Activated CD8-positive, alpha-beta memory T cell treated with anti-CD3 and anti-CD28 coated beads for 24 hours (primary cell): ENCODE measurements around the gene LRRC3.

Source experiments
- DNase-seq: peaks from one replicate; pipeline ENCODE4 v3.0.0-alpha.2; 2020

Gene LRRC3

DNA sequence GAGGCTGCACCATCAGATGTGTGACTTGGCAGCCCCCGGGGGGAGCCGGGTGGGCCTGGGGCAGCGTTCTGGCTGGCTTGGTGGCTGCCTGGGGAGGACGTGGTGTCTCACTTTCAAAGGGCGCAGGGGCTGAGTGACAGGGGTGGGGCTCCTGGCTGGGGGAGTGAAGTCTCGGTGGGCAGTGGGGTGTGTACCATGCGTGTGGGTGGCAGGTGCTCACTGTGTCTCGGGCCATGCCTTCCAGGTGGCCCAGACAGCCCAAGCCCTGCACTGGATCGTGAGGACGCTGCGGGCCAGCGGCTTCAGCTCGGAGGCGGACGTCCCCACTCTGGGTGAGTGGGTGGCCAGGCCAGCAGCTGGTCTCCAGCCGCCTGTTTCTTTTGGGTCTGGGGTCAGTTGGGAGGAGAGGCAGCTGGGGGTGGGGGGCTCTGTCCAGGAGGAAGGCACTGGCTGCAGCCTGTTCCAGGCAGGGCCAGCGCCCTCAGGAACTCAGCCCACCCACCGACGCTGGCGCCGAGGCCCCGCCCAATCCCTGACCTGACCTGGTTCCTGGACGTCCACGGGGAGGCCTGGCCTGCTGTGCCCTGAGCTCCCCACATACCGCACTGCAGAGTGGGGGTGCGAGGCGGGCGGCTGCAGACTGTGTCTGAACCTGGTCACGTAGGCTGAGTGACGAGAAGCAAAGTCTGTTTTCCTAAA, 30.6 kb upstream of the LRRC3 start:
- no peak for DNase-seq

DNA sequence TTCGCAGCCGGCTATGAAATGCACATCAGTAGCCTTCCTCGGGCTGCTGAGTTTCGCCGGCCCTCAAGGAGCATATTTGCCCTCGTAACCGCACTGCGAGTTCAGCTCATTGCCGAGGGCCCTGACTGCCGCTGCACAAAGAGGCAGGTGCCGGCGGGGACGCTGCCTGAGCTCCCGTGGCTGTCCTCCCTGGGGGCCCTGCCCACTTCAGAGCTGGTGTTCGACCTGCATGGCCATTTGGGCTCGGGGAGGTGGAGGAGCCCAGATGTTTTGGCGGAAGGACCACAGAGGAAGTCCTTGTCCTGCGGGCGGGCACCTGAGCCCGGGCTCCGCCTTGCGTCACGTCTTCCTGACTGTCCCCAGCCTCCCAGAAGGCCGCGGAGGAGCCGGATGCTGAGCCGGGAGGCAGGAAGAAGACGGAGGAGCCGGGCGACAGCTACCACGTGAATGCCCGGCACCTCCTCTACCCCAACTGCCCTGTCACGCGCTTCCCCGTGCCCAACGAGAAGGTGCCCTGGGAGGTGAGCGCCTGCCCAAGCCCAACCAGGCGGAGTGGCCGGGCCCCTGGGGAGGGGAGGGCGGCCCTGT, 29.9 kb upstream of the LRRC3 start:
- no peak for DNase-seq

DNA sequence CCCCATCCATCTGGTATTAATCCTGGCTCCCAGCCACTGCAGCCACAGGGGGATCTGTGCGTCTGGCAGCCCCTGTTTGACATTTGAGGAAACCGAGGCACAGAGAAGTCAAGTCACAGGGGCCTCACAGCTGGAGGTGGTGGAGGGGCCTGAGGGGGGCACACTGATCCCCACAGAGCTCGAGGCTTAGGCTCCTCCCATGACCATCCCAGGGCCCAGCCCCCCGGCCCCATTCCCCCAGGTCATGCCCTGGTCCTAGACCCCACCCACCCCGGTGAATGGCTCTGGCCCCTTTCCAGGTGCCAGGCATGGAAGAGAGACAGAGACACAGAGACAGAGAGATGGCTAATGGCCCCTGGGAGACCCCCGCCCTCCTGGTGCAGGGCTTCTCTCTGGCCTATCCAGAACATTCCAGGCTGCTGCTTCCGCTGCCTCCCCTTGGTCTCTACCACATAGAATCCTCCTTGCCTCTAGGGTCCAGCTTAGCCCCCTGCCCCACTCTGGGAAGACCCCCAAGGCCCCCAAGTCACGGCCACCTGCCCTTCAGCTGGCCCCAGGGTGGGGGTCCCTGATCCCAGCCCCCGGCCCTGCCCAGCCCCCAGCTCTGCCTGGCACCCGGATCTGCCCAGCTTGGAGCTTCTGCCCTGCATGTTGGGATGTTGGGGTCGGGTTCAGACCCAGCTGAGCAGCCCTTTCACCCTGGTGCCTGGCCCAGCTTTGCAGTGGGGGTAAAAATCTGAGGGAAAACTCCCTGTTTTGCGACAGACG, 29.2 kb upstream of the LRRC3 start:
- no peak for DNase-seq

DNA sequence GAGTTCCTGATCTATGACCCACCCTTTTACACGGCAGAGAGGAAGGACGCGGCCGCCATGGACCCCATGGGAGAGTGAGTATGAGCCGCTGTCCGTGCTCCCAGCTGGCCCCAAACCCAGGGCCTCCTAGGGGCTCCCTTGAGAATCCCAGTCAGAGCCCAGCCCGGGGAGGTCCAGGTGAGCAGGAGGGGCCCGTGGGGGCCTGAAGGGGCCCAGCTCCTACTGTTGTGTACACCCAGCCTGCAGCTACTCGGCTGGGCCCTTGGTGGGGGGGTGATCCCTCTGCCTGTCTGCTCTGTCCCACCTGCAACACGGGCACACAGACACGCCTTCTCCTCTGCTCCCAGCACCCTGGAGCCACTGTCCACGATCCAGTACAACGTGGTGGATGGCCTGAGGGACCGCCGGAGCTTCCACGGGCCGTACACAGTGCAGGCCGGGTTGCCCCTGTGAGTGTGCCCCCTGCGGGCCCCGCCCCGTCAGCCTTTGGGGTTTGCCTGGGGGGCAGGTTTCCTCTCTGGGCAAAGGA, 28.6 kb upstream of the LRRC3 start:
- no peak for DNase-seq

- no peak for DNase-seq
Measured at GRCh38 chr21:44427241-44428120, 27.8 kb upstream of the LRRC3 start.

- DNase-seq, result peak; percentile 71
Measured at GRCh38 chr21:44428281-44428960, 26.9 kb upstream of the LRRC3 start.

- DNase-seq, result no peak
Measured at GRCh38 chr21:44429894-44430293, 25.4 kb upstream of the LRRC3 start.

DNA sequence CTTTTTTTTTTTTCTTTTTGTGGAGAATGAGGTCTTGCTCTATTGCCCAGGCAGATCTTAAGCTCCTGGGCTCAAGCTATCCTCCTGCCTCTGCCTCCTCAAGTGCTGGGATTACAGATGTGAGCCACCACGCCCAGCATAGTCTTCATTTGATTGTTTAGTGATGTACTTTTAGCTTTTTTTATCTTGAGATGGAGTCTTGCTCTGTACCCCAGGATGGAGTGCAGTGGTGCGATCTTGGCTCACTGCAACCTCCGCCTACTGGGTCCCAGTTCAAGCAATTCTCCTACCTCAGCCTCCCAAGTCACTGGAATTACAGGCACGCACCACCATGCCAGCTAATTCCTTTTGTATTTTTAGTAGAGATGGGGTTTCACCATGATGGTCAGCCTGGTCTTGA, 24.0 kb upstream of the LRRC3 start:
- no peak for DNase-seq

DNA sequence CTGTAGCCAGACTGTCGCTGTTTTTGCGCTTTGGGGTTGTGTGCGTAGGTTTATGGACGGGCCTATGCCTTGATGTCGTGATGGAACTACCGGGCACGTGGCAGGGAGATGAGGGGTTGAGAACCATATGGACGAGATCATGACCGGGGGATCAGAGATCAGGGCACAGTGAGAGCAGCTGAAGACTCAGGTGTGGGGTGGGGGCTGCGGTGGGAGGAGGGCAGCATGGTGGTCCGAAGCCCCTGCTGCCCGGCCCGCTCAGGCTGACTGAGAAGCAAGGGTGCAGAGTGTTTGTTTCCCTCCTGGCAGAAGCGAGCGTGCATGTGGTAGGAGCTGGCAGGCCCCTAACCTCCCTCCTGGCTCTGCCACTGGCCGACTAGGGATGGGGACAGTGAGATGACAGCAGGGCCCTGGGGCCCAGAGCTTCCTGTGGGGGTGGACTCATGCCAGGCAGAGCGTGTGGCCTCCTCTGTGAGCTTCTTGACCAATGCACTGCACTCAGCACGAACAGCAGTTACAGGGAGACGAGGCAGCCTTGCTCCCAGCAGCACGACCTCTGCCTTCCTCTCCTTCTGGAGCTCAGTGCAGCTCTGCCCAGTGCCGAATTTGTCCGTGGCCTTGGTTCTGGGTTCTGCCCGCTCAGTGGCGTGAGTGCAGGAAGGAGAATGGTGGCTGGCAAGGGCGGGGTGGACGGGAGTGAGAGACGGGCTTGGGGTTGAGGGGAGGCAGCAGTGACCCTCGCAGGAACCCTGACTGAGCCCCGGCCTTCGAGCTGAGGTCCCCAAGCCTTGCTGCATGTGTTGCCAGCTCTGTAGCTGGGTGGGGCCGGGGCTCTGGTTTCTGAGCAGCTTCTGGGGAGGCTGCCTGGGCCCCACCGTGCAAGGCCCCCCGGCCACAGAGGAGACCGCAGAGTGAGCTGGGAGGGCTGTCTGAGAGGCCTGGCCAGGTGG, 22.2 kb upstream of the LRRC3 start:
- DNase-seq, result peak; percentile 49

GRCh38 chr21:44433791-44434567, 21.3 kb upstream of the LRRC3 start:
- peak; percentile 42 for DNase-seq

DNA sequence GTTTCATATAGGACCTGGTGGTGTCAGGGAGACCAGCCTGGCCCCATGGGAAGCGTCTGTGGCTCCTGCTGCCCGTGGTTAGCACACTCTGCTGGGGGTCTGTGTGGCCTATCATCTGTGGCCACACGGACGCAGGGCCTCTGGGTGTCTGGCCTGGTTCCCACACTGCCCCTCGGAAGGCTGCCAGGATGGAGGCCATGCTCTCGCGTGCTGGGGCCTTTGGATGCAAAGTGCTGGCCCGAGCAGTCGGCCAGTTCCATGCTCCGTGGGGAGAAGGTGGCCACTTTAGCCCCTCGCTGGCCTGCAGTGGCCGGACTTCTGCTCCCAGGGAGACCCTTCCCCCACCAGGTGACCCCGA, 20.8 kb upstream of the LRRC3 start:
- no peak for DNase-seq

GRCh38 chr21:44434936-44435635, 20.2 kb upstream of the LRRC3 start:
- DNase-seq, result no peak

GRCh38 chr21:44436111-44436611, 19.1 kb upstream of the LRRC3 start:
- no peak for DNase-seq

DNA sequence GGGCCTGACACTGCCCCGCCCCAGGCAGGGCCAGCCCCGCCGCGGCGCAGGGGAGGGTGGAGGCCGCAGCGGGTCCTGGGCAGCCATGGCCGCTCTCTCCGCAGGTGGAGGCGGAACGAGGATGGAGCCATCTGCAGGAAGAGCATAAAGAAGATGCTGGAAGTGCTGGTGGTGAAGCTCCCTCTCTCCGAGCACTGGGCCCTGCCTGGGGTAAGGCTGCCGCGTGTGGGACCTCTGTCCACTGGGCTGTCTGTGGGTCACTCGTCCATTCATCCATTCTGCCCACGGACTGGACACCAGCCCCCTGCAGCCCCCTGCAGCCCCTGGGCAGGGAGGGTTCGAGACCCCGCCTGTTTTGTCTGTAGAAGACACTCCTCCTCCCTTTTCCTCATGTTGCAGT, 18.4 kb upstream of the LRRC3 start:
- DNase-seq, result no peak

GRCh38 chr21:44437371-44437695, 18.0 kb upstream of the LRRC3 start:
- no peak for DNase-seq

DNA sequence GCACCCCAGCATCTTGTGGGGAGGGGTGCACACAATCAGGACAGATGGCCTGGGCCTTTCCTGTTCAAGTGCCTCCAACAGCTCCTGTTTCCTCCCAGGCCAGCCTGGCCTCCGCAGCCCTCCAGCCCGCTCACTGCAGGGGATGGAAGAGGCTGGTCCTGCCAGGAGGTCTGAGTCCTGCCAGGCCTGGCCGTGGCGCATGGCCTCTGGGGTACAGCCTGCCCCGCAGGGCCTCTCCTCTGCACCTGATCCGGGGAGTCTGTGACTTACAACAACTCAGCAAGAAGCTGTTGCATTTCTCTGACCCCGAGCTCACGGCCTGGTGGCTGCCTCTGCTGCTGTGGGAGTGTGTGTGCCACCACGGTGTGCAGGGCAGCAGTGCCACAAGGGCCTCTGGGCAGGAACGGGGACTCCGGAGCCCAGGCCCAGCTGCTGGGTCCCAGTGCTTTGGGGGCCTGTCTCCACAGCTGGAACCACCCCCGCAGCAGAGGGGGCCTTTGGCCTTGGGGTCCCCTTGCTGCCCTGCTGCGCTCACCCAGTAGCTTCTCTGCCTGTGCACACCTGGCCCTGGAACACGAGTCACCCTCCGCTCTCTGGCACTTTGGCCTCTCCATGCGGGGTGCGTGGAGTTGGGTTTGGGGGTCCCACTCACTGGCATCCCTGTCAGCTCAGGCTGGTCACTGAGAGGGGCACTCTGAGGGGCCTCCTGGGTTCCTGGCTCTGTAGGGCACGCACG, 17.4 kb upstream of the LRRC3 start:
- no peak for DNase-seq

DNA sequence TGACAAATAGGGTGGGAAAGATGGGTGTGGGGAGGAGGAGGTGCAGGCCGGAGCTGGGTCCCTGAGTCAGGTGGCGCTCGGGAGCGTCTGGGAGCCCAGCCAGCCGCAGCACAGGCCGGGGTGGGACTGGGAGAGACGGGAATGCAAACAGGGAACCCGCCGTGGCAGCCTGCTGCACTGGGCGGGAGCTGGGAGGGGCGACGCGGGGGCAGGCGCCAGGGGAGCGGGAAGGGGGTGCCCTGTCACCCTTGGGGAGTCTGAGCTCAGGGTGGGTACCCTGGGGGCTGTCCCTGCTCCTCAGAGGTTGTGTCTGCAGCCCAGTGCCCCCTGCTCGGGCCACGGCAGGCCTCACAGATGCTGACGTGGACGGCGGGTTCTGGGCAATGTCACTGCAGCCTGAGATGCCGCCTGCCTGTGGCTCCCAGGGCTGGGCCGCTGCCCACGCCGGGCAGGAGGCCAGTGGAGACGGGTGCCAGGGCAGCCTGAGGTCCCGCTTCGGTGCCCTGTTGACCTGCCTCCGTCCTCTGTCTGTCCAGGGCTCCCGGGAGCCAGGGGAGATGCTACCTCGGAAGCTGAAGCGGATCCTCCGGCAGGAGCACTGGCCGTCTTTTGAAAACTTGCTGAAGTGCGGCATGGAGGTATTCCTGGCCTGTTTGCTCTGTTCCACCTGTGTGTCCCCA, 16.6 kb upstream of the LRRC3 start:
- DNase-seq, result no peak

DNA sequence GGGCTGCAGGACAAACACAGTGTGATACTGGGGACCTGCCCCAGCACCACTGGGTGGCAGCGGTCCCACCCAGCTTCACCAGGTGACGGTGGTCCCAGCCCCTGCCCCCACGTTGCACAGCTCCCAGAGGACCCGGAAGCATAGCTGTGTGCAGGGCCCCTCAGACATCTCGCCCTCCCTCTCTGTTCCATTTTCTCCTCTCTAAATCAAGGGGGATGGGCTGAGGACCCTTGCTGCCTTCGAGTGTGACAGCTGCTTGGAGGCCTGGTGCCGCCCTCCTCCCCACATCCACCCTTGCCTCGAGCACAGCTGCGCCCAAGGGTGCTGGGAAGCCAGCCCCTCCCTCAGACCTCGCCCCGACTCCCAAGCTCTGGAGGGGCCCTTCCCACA, 16.1 kb upstream of the LRRC3 start:
- no peak for DNase-seq
